Testis (tissue), 2 donors: Measurements from ENCODE around the gene BATF.

Experiments used
- POLR2A ChIP-seq: fragments of 450-650 bp; IDR thresholded peaks from one replicate; pipeline ENCODE4 v1.6.1; 2017; ENCODE audit warnings: antibody characterized with exemption, mild to moderate bottlenecking, moderate library complexity
- TF ChIP-seq, protein P1 (sequence below), 3 experiments: fragments of 450-650 bp in 2 of 3; fragments of 200-600 bp in 1 of 3; sonication (generic) in 1 of 3; IDR thresholded peaks; one replicate each; pipeline ENCODE4 v1.5.1; 2016 to 2019; ENCODE audit warnings: antibody characterized with exemption in 3 of 3, mild to moderate bottlenecking in 2 of 3, moderate library complexity in 1 of 3

- TF ChIP-seq, protein P1, sequence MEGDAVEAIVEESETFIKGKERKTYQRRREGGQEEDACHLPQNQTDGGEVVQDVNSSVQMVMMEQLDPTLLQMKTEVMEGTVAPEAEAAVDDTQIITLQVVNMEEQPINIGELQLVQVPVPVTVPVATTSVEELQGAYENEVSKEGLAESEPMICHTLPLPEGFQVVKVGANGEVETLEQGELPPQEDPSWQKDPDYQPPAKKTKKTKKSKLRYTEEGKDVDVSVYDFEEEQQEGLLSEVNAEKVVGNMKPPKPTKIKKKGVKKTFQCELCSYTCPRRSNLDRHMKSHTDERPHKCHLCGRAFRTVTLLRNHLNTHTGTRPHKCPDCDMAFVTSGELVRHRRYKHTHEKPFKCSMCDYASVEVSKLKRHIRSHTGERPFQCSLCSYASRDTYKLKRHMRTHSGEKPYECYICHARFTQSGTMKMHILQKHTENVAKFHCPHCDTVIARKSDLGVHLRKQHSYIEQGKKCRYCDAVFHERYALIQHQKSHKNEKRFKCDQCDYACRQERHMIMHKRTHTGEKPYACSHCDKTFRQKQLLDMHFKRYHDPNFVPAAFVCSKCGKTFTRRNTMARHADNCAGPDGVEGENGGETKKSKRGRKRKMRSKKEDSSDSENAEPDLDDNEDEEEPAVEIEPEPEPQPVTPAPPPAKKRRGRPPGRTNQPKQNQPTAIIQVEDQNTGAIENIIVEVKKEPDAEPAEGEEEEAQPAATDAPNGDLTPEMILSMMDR (IDR thresholded peaks at IDR 0.05) = no peak
- no peak for TF ChIP-seq POLR2A
Observed at GRCh38 chr14:75484711-75485429, 37.4 kb upstream of the BATF start.
